HG02588 (cell line): Measurements from ENCODE around the gene TMEM87B.

Source experiments
- ATAC-seq: cut with Tn5 transposase; IDR thresholded peaks from one replicate; pipeline ENCODE4 v1.9.1; 2021; ENCODE audit warnings: mild to moderate bottlenecking, moderate library complexity; ENCODE audit not compliant: unreplicated experiment

Gene TMEM87B, protein sequence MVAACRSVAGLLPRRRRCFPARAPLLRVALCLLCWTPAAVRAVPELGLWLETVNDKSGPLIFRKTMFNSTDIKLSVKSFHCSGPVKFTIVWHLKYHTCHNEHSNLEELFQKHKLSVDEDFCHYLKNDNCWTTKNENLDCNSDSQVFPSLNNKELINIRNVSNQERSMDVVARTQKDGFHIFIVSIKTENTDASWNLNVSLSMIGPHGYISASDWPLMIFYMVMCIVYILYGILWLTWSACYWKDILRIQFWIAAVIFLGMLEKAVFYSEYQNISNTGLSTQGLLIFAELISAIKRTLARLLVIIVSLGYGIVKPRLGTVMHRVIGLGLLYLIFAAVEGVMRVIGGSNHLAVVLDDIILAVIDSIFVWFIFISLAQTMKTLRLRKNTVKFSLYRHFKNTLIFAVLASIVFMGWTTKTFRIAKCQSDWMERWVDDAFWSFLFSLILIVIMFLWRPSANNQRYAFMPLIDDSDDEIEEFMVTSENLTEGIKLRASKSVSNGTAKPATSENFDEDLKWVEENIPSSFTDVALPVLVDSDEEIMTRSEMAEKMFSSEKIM

DNA sequence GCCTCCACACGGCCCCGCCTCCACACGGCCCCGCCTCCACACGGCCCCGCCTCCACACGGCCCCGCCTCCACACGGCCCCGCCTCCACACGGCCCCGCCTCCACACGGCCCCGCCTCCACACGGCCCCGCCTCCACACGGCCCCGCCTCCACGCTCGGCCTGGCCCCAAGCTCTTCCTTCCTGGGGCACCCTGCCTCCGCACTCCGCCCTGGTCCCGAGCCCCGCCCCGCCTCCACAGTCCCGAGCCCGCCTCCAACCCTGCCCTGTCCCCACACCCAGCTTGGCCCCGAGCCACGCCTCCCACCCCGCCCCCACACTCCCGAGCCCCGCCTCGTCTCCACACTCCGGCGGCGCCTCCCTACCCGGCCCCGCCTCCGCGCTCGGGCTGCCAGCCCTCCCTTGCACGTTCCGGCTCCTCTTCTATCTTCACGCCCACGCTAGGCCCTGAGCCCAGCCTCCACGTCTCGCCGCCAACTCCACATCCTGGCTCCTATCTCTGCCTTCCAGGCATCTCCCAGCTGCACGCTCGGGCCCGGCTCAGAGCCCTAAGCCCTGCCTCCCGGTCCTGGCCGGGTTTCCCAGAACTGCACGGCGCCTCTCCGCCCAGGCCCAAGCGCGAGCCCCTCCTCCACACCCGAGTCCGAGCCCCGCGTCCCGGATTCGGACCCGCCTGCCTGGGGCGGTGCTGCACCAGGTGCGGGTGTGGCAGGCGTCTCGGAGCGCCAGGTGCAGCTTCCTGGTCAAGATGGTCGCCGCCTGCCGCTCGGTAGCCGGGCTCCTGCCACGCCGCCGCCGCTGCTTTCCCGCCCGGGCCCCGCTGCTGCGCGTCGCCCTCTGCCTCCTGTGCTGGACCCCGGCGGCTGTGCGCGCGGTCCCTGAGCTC is at the start of gene TMEM87B:
Gene TMEM87B, plus strand, starts transcription at position 423 of the 883 bp plus-strand sequence. Its CDS starts 323 bp downstream, at position 746.
- peak; percentile 58 for ATAC-seq

DNA sequence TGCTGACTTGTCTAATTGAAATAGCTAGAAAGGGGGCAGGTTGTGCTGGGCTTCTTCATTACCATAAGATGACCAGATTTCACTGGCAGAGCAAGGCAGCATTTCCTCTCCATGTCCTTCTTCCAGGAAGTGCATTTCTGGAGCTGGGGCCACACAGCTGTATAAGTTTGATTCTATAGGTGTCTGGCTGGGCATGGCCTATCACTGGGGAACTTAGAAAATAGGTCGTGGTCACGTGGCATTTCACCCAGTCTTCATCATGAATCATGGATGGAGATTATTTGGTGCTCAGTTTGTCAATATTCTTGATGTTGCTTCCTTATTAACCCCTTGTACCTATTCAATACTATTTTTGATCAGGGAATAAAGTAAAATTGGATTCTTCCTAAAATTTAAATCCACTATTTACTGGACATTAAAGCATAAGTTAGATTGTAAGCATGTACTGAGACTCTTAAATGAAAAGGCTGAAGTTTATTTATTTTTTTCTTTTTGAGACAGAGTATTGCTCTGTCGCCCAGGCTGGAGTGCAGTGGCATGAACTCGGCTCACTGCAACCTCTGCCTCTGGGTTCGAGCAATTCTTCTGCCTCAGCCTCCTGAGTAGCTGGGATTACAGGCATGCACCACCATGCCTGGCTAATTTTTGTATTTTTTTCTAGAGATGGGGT is 49.5 kb upstream of the TMEM87B start:
- no peak for ATAC-seq

DNA sequence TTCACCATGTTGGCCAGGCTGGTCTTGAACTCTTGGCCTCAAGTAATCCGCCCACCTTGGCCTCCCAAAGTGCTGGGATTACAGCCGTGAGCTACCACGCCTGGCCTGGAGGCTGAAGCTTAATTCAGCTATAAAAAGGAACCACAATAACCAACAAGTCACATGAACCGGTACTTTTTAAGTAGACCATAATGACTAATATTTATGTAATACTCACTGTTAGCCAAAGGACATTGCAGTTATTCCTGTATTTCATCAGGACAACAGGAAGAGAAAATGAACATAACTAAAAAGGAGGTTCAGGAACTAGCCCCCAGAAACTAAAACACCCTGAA is 49.0 kb upstream of the TMEM87B start:
- no peak for ATAC-seq

DNA sequence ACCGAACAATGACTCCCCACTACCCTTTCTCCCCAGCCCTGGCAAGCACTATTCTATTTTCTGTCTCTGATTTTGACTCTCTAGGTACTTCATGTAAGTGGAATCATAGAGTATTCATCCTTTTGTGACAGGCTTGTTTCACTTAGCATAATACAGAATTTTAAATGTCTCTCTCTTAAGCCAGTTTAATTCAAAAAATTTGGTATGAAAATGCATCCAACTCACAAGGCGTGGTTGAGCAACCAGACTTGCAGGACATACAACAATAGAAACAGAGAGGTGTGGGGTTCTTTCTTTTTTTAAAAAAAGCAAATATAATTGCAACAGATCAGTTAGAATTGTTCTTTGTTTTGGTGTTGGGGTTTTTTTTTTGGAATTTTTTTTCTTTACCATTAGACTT is 47.6 kb upstream of the TMEM87B start:
- no peak for ATAC-seq

DNA sequence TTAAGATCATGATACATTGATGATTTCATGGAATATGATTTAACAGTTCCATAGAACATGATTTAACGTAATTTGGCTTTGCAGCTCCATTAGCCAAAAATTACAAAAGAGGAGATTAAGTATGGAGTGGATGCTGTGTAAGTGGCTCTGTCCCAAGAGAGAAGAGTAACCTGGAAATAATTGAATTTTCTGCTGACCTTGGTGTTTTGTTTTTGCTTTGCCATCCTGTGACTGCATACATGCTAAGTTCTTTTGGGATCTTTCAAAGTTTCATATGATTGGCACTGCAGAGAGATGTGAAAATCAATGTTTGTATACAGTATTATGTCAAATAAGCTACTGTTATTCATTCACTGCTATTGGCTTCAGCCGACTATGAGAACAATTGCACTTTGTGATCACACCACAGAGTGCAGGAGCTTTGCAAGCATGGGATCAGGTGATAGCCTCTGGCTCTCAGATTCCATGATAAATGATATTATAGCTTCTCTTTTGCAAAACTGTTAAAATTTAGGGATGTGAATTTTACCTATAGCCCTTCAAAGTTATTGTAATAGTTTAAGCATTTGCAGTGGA is 46.1 kb upstream of the TMEM87B start:
- ATAC-seq: no peak

DNA sequence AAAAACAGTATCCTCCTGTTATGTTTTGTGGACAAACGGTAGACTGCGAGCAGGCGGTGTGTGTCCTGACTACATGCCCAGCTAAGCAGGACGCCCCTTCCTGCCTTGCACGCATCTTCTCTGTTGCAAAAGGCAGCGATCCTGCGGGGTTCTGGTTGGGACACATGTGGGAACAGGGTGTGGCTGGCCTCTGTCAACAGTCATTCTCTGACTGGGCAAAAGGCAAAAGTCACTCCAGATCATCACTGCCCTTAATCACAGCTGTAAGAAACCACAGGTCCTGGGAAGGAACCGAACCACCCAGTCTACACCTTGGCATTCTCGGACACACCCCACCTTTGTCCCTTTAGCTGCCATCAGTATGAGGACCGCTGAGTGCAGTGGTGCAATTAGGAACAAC is 44.3 kb upstream of the TMEM87B start:
- ATAC-seq: no peak

DNA sequence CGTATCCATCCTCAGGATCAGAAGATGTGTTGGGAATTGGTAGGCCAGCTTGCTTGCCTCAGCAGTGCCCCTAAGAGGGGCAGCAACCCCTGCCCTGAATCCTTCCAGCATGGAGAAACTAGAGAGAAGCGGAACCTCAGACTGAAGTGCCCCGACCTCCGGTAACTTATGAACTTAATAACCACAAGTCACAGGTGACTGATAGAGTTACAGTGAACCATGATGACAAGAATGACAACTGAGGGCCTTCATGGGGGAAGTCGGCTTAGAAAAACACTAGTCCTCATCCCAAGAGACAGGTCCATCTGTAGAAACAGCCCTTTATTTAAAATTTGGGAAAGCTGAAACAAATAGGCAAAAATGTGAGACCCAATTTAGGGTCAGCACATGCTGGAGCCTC is 42.5 kb upstream of the TMEM87B start:
- ATAC-seq: no peak

DNA sequence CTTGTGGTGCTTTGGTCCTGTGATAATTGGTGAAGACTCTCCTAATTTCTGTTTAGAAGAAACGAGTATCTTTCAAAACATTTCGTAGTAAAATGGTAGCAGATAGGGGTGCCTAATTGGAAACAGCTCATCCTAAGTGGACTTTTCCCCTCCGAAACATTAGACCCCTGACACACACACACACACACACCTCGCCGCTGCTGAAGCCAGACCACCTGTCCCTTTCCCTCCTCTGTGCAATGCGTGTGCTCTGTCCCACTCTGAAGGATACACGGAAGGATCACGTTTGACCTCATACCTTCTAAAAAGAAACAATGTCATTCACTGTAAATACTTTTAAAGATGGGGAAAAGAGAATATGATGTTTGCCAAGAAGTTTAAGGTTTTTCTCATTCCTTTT is 36.2 kb upstream of the TMEM87B start:
- no peak for ATAC-seq

DNA sequence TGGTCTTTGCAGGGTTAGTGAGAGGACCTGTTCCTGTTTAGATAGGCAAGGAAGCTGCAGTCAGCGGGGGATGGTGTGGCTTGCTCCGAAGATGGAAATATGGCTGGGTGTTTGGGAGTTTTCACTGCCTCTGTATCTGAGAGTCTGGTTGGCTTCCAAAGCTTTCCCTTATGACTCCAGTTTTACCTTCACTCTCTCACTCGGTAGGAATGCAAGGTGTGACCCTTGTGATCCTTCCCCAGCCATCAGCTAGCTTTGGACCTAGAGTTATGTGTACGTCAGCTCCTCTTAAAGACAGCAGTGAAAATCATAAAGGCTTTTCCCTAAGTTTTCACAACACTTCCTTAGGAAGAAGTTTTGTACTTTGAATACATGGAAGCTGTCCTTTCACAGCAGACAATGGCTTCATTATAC is 35.5 kb upstream of the TMEM87B start:
- ATAC-seq: no peak

DNA sequence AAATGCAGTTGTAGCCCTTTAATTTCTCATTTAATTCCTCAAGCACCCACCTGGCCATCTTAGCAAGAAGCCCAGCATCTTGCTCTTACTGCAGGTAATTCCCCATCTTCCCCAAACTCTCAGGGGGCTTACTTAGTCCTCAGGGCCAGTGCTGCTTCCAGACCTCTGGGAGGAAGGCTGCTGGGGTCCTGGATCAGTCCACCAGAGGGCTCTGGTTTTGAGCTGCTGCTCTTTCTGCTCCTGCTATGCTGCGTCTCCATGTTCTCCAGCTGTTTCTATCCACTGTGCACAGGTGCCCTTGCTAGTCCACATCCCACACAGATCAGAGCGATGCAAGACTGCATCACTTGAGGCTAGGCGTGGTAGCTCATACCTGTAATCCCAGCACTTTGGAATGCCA is 34.5 kb upstream of the TMEM87B start:
- ATAC-seq: no peak

DNA sequence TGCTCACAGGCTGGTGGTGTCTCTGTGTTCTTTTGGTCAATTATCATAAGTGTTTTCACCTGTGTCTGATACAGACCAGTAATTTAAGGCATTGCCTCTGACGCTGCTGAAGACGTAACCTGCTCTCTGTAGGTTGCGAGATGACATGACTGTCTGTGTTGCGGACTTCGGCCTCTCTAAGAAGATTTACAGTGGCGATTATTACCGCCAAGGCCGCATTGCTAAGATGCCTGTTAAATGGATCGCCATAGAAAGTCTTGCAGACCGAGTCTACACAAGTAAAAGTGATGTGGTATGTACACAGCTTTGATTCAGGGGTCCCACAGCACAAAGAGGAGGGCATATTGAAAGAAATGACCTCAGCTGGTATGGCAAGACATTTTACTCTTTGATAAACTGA is 33.8 kb upstream of the TMEM87B start:
- no peak for ATAC-seq

DNA sequence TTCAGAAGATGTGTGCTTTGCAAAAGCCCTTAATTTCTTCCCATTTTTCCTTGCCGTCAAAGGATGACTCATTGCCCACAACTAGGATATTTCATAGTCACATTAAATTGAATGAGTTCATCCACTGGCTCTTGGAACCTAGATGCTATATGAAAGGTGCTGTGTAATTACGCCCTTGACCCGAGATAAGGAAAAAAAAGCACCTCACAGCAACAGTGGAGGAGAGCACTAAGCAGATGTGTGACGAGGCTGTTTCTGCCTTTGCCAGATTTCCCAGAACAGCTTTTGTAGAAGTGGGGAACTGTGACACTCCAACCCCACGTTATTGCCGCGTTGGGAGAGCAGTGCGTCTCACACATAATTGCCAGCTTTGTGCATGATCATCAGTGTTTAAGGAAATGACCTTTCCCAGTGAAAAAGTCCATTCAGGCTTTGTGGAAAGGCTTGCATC is 33.3 kb upstream of the TMEM87B start:
- ATAC-seq: no peak

DNA sequence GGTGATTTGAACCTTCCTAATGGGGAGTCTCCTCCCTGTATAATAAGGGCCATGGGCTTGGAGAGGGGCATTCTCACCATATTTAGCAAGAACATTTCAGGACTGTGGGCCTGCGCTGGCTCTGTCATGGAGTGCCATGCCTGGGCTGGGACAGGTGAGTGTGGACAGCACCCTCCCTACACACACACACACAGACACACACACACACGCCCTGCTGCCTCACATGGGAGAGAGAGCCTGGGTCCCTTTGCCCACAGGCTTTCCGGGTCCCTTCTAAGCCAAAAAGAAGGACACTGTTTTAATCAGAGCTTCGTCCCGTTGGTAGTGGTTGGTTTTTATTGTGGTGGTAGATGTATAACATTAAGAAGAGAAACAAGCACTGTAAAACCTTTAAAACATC is 31.4 kb upstream of the TMEM87B start:
- no peak for ATAC-seq

DNA sequence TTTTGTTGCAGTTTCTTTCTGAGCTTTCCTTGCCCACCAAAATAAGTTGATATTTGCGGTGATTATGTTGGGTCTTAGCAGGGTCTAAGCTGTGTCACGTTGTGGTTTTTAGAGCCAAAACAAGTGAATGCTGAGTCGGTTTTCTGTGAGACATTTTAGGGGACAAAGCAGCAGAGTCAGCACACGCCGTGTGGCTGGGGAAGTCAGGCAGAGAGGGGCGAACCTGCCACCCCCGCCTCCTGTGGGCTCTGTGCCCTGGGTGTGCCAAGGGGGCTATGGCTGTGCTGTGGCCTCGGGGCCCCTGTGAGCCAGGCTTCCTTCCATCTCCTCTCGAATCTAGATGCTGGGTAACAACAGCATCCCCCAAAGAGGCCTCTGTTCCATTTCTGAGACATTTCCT is 30.8 kb upstream of the TMEM87B start:
- no peak for ATAC-seq

DNA sequence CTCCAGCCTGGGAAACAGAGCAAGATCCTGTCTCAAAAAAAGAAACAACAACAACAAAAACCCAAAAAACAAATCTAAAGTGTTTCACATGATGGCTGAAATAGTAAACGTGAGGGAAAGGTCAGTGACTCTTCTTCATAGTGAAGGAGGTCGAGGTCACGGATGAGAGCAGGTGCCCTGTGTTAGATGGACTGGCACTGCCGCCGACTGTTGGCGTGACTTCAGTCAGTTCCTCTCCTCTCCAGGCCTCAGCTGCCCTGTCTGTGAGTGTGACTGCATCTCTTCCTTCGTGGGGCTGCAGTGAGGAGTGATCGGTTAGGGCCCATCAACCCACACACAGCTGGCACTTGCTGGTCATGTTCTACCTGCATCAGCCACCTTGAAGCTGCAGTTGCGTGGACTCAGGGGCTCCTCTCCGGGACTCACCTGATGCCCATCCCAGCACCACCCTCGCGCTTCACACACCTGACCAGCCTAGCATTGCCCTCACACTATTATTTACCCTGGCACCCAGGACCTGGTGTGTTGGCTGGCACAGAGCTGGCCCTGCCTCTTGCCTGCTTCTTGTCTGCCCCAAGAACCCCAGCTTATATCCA is 30.1 kb upstream of the TMEM87B start:
- ATAC-seq: no peak

DNA sequence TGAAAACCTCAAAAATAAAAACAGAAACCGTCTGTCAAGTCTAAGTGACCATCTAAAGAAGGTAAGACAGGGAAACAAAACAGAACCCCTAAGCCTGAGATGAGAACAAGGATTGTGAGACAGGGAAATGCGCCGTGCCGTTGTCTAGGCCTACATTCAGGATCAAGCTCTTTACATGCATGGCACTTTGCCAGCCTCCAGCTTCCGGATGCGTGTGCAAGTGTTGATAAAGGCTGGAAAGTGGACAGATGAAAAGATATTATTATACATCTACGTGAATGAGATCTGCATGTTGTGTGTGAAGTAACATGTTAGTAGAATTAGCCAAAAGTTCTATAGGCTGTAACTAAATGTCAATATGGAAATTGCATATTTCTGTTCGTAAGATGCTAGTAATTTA is 28.6 kb upstream of the TMEM87B start:
- ATAC-seq: no peak

DNA sequence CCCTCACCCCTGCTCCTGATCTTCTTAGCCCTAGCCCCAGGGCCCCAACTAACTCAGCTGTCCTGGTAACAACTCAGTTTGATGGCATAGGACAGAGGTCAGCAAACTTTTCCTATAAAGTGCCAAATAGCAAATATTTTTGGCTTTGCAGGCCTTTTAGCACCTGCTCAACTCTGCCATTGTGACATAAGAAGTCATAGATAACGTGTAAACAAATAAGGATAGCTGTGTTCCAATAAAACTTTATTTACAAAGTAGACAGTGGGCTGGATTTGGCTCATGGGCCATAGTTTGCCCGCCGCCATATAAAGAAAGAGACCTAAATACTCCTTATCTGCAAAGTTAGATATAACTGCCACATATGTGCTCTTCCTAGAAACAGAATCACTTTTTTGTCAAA is 27.3 kb upstream of the TMEM87B start:
- no peak for ATAC-seq

DNA sequence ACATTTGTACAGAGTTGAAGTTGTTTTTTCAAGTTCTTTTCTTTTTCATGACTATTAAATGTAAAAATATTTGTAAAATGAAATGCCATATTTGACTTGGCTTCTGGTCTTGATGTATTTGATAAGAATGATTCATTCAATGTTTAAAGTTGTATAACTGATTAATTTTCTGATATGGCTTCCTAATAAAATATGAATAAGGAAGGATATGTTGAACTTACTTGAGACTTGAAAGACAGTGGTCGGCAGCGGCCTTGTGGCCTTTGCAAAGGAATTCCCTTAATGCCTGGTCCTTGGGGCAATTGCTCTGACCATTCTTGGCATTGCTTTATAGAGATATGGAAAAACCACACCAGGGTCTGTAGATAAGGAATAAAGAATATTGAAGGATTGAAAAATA is 25.9 kb upstream of the TMEM87B start:
- ATAC-seq: no peak

DNA sequence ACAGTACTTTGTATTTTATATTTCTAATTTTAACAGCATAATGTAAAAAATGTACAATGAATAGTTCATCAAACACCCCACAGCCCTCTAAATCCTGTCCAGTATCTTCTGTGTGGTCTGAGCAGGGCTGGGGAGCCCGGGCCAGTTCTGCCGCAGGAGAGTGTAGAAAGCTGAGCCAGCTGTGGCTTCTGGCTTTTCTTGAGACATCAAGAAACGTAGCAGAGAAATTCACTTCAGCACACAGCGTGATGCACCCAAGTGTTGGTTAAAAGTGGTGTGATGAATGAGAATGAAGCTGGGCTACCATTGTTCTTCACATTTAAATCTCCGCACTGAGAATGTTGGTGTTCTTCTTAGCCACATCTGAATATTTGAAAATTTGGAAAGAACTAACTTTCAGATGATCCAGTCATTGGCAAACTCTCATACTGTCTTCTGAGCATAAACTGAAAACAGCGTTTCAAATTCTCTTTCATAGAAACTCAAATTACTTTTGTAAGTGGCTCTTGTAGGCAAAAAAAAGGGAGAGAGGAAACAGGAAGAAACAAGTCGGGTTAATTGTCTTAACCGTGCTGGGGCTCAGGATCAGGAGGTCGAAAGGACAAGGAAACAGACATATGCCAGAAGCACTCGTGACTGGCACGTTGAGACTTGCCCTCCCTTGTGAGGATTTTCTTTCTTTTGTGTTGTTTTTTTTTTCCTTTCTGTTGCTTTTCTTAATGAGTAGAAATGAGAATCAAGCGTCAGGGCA is 23.4 kb upstream of the TMEM87B start:
- no peak for ATAC-seq

DNA sequence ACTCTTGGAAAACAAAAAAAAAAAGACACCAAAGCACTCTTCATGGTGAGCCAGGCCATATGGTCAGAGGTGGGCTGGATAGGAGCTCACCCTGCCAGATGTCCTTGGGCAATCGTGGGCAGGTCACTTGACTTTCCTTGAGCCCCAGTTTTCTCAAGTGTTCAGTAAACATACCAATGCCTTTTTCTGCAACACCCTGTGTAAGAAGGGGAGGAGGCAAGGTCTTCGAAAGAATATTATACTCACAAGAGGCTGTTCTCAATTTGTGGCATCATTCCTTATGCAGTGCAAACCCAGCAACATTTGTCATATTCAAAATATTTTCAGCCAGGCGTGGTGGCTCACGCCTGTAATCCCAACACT is 22.9 kb upstream of the TMEM87B start:
- no peak for ATAC-seq
